Activated naive CD4-positive, alpha-beta T cell treated with anti-CD3 and anti-CD28 coated beads, Interleukin-2, amount 50 U/mL, for 24 hours (primary cell): ENCODE measurements around the gene OTUD7B.
"Not testable (repeated sequence)": the region's sequence is repeated elsewhere in the genome, so short reads cannot be mapped to it uniquely, and the experiment has no call there.

Source experiments
- H3K27ac Mint-ChIP-seq: one replicate; pipeline ENCODE4 v1.8.0; 2021; ENCODE audit warnings: mild to moderate bottlenecking, mixed read lengths
- H3K27me3 Mint-ChIP-seq: one replicate; pipeline ENCODE4 v1.8.0; 2021; ENCODE audit warnings: mixed read lengths
- H3K36me3 Mint-ChIP-seq: one replicate; pipeline ENCODE4 v1.8.0; 2021; ENCODE audit warnings: mixed read lengths
- H3K4me1 Mint-ChIP-seq: one replicate; pipeline ENCODE4 v1.8.0; 2021; ENCODE audit warnings: mixed read lengths
- H3K4me3 Mint-ChIP-seq: one replicate; pipeline ENCODE4 v1.8.0; 2021; ENCODE audit warnings: mild to moderate bottlenecking, mixed read lengths
- H3K9me3 Mint-ChIP-seq: one replicate; pipeline ENCODE4 v1.8.0; 2021; ENCODE audit warnings: mixed read lengths

Gene OTUD7B

GRCh38 chr1:149979245-149979971, 31.1 kb downstream of the OTUD7B start:
- Mint-ChIP-seq H3K27ac (peak overlapping the region; percentile 12), H3K4me1 (peaks cover 39% of the 10 kb centered on the region), H3K27me3 (no peaks in the 10 kb centered on the region), H3K4me3 (peak overlapping the region; percentile 6), H3K9me3 (no peaks in the 10 kb centered on the region), H3K36me3 (peaks cover 18% of the 10 kb centered on the region)

- peaks cover 20% of the 10 kb centered on the region for H3K36me3 Mint-ChIP-seq
- peaks cover 37% of the 10 kb centered on the region for H3K4me1 Mint-ChIP-seq
- H3K27ac Mint-ChIP-seq, result no peak overlapping the region
- H3K27me3 Mint-ChIP-seq, result no peaks in the 10 kb centered on the region
- no peak overlapping the region for H3K4me3 Mint-ChIP-seq
- no peaks in the 10 kb centered on the region for H3K9me3 Mint-ChIP-seq
Measured at GRCh38 chr1:149978547-149979023, 31.9 kb downstream of the OTUD7B start.

GRCh38 chr1:149977345-149977744, 33.2 kb downstream of the OTUD7B start:
- Mint-ChIP-seq H3K9me3 (no peaks in the 10 kb centered on the region), H3K27ac (no peak overlapping the region), H3K4me3 (no peak overlapping the region), H3K4me1 (peaks cover 34% of the 10 kb centered on the region), H3K27me3 (no peaks in the 10 kb centered on the region), H3K36me3 (peaks cover 20% of the 10 kb centered on the region)

GRCh38 chr1:149972547-149972946, 38.0 kb downstream of the OTUD7B start:
- Mint-ChIP-seq H3K4me1 (peaks cover 6% of the 10 kb centered on the region), H3K27ac (no peak overlapping the region)

GRCh38 chr1:149967646-149968045, 42.9 kb downstream of the OTUD7B start:
- H3K27me3 Mint-ChIP-seq, result no peaks in the 10 kb centered on the region
- H3K27ac Mint-ChIP-seq, result no peak overlapping the region
- H3K9me3 Mint-ChIP-seq, result no peaks in the 10 kb centered on the region
- H3K36me3 Mint-ChIP-seq, result peaks cover 14% of the 10 kb centered on the region
- H3K4me3 Mint-ChIP-seq, result no peak overlapping the region
- H3K4me1 Mint-ChIP-seq, result peaks cover 14% of the 10 kb centered on the region

More at GRCh38 chr1:149972547-149972946, 38.0 kb downstream of the OTUD7B start:
- peaks cover 27% of the 10 kb centered on the region for H3K36me3 Mint-ChIP-seq
- H3K4me3 Mint-ChIP-seq, result no peak overlapping the region
- H3K27me3 Mint-ChIP-seq, result no peaks in the 10 kb centered on the region
- H3K9me3 Mint-ChIP-seq, result no peaks in the 10 kb centered on the region

GRCh38 chr1:149967041-149967440, 43.5 kb downstream of the OTUD7B start:
- Mint-ChIP-seq H3K27ac (no peak overlapping the region), H3K27me3 (no peaks in the 10 kb centered on the region), H3K36me3 (peaks cover 10% of the 10 kb centered on the region), H3K4me3 (no peak overlapping the region), H3K9me3 (no peaks in the 10 kb centered on the region), H3K4me1 (peaks cover 20% of the 10 kb centered on the region)

- no peaks in the 10 kb centered on the region for H3K27me3 Mint-ChIP-seq
- H3K36me3 Mint-ChIP-seq, result peaks cover 9% of the 10 kb centered on the region
- no peaks in the 10 kb centered on the region for H3K9me3 Mint-ChIP-seq
- H3K27ac Mint-ChIP-seq, result no peak overlapping the region
- no peak overlapping the region for H3K4me3 Mint-ChIP-seq
- peaks cover 26% of the 10 kb centered on the region for H3K4me1 Mint-ChIP-seq
Measured at GRCh38 chr1:149966405-149966804, 44.1 kb downstream of the OTUD7B start.

GRCh38 chr1:149965440-149965839, 45.1 kb downstream of the OTUD7B start:
- Mint-ChIP-seq H3K27ac (no peak overlapping the region), H3K9me3 (no peaks in the 10 kb centered on the region), H3K4me1 (peaks cover 26% of the 10 kb centered on the region), H3K27me3 (no peaks in the 10 kb centered on the region), H3K36me3 (peaks cover 7% of the 10 kb centered on the region), H3K4me3 (no peak overlapping the region)

- Mint-ChIP-seq H3K4me1 (peaks cover 26% of the 10 kb centered on the region), H3K27ac (no peak overlapping the region), H3K36me3 (peaks cover 15% of the 10 kb centered on the region)
Measured at GRCh38 chr1:149963358-149963757, 47.2 kb downstream of the OTUD7B start.

GRCh38 chr1:149962736-149963135, 47.8 kb downstream of the OTUD7B start:
- H3K36me3 Mint-ChIP-seq, result peaks cover 18% of the 10 kb centered on the region
- H3K4me3 Mint-ChIP-seq, result no peak overlapping the region
- no peaks in the 10 kb centered on the region for H3K9me3 Mint-ChIP-seq
- H3K4me1 Mint-ChIP-seq, result peaks cover 26% of the 10 kb centered on the region
- H3K27ac Mint-ChIP-seq, result peak overlapping the region; percentile 38
- no peaks in the 10 kb centered on the region for H3K27me3 Mint-ChIP-seq

More at GRCh38 chr1:149963358-149963757, 47.2 kb downstream of the OTUD7B start:
- Mint-ChIP-seq H3K9me3 (no peaks in the 10 kb centered on the region), H3K27me3 (no peaks in the 10 kb centered on the region), H3K4me3 (no peak overlapping the region)

GRCh38 chr1:149962039-149962647, 48.4 kb downstream of the OTUD7B start:
- no peak overlapping the region for H3K4me3 Mint-ChIP-seq
- no peaks in the 10 kb centered on the region for H3K27me3 Mint-ChIP-seq
- no peaks in the 10 kb centered on the region for H3K9me3 Mint-ChIP-seq
- H3K27ac Mint-ChIP-seq, result peak overlapping the region; percentile 38
- peaks cover 18% of the 10 kb centered on the region for H3K36me3 Mint-ChIP-seq
- peaks cover 26% of the 10 kb centered on the region for H3K4me1 Mint-ChIP-seq

- not testable (repeated sequence) for H3K27me3 Mint-ChIP-seq, H3K9me3 Mint-ChIP-seq, H3K4me3 Mint-ChIP-seq, H3K27ac Mint-ChIP-seq
- H3K36me3 Mint-ChIP-seq, result peaks cover 31% of the 10 kb centered on the region
- H3K4me1 Mint-ChIP-seq, result peaks cover 11% of the 10 kb centered on the region
Measured at GRCh38 chr1:149957548-149957947, 53.0 kb downstream of the OTUD7B start.

- Mint-ChIP-seq H3K4me3 (no peak overlapping the region), H3K36me3 (peaks cover 16% of the 10 kb centered on the region), H3K27ac (no peak overlapping the region), H3K9me3 (no peaks in the 10 kb centered on the region), H3K27me3 (no peaks in the 10 kb centered on the region), H3K4me1 (no peaks in the 10 kb centered on the region)
Measured at GRCh38 chr1:149949911-149950310, 60.6 kb downstream of the OTUD7B start.

- H3K4me3 Mint-ChIP-seq, result no peak overlapping the region
- H3K27ac Mint-ChIP-seq, result no peak overlapping the region
- no peaks in the 10 kb centered on the region for H3K27me3 Mint-ChIP-seq
- no peaks in the 10 kb centered on the region for H3K9me3 Mint-ChIP-seq
- H3K4me1 Mint-ChIP-seq, result no peaks in the 10 kb centered on the region
- H3K36me3 Mint-ChIP-seq, result peaks cover 10% of the 10 kb centered on the region
Measured at GRCh38 chr1:149945206-149945605, 65.3 kb downstream of the OTUD7B start.

GRCh38 chr1:149942885-149943284, 67.6 kb downstream of the OTUD7B start:
- no peaks in the 10 kb centered on the region for H3K27me3 Mint-ChIP-seq
- peaks cover 5% of the 10 kb centered on the region for H3K36me3 Mint-ChIP-seq
- no peak overlapping the region for H3K4me3 Mint-ChIP-seq
- no peak overlapping the region for H3K27ac Mint-ChIP-seq
- H3K4me1 Mint-ChIP-seq, result peaks cover 13% of the 10 kb centered on the region
- H3K9me3 Mint-ChIP-seq, result no peaks in the 10 kb centered on the region

GRCh38 chr1:149942207-149942606, 68.3 kb downstream of the OTUD7B start:
- no peaks in the 10 kb centered on the region for H3K9me3 Mint-ChIP-seq
- H3K27me3 Mint-ChIP-seq, result no peaks in the 10 kb centered on the region
- no peak overlapping the region for H3K27ac Mint-ChIP-seq
- H3K36me3 Mint-ChIP-seq, result peaks cover 5% of the 10 kb centered on the region
- peaks cover 20% of the 10 kb centered on the region for H3K4me1 Mint-ChIP-seq
- H3K4me3 Mint-ChIP-seq, result no peak overlapping the region
